Measurements from ENCODE around the gene ACSBG1. TPM values are rescaled to one million over a fixed set of nuclear protein-coding genes. Genes with fewer than 3 reads are reported as not detected.

ACSBG1 gene
- total RNA-seq (2014; rRNA removed; shearing (Covaris generic)), result not detected in 2 replicates

- no peak for DNase-seq (ENCODE audit: low spot score)
Observed at GRCh38 chr15:78234515-78235040, at the start of gene ACSBG1. Gene ACSBG1, minus strand, starts transcription at chr15:78234565. Its CDS starts 64 bp downstream, at chr15:78234501.

GRCh38 chr15:78282324-78282723 lies 48.0 kb upstream of the ACSBG1 start:
- DNase-seq (ENCODE audit: low spot score), result no peak

- DNase-seq (ENCODE audit: low spot score), result peak; percentile 22
Observed at GRCh38 chr15:78280319-78281072, 46.1 kb upstream of the ACSBG1 start.

GRCh38 chr15:78276064-78276943 lies 41.9 kb upstream of the ACSBG1 start:
- DNase-seq (ENCODE audit: low spot score), result no peak

GRCh38 chr15:78274994-78275393 lies 40.6 kb upstream of the ACSBG1 start:
- no peak for DNase-seq (ENCODE audit: low spot score)

GRCh38 chr15:78272776-78273175 lies 38.4 kb upstream of the ACSBG1 start:
- DNase-seq (ENCODE audit: low spot score), result no peak

GRCh38 chr15:78272316-78272715 lies 38.0 kb upstream of the ACSBG1 start:
- no peak for DNase-seq (ENCODE audit: low spot score)

- DNase-seq (ENCODE audit: low spot score), result no peak
Observed at GRCh38 chr15:78266806-78267205, 32.4 kb upstream of the ACSBG1 start.

GRCh38 chr15:78266229-78266628 lies 31.9 kb upstream of the ACSBG1 start:
- DNase-seq (ENCODE audit: low spot score), result no peak

- DNase-seq (ENCODE audit: low spot score), result peak; percentile 73
Observed at GRCh38 chr15:78265752-78266224, 31.4 kb upstream of the ACSBG1 start.

- no peak for DNase-seq (ENCODE audit: low spot score)
Observed at GRCh38 chr15:78265137-78265460, 30.7 kb upstream of the ACSBG1 start.

GRCh38 chr15:78264304-78265136 lies 30.2 kb upstream of the ACSBG1 start, which contains the start of gene DNAJA4:
Gene DNAJA4, plus strand, starts transcription at chr15:78264562. Its CDS starts 202 bp downstream, at chr15:78264764.
- no peak for DNase-seq (ENCODE audit: low spot score)

GRCh38 chr15:78263907-78264303 lies 29.5 kb upstream of the ACSBG1 start:
- DNase-seq (ENCODE audit: low spot score), result no peak

- DNase-seq (ENCODE audit: low spot score), result no peak
Observed at GRCh38 chr15:78263351-78263781, 29.0 kb upstream of the ACSBG1 start.

- no peak for DNase-seq (ENCODE audit: low spot score)
Observed at GRCh38 chr15:78261062-78261461, 26.7 kb upstream of the ACSBG1 start.

GRCh38 chr15:78260489-78260888 lies 26.1 kb upstream of the ACSBG1 start:
- DNase-seq (ENCODE audit: low spot score), result no peak

- no peak for DNase-seq (ENCODE audit: low spot score)
Observed at GRCh38 chr15:78259232-78259631, 24.9 kb upstream of the ACSBG1 start.

- DNase-seq (ENCODE audit: low spot score), result no peak
Observed at GRCh38 chr15:78257681-78258080, 23.3 kb upstream of the ACSBG1 start.

- DNase-seq (ENCODE audit: low spot score), result no peak
Observed at GRCh38 chr15:78256044-78256437, 21.7 kb upstream of the ACSBG1 start.

- DNase-seq (ENCODE audit: low spot score), result no peak
Observed at GRCh38 chr15:78255421-78256043, 21.2 kb upstream of the ACSBG1 start.

- DNase-seq (ENCODE audit: low spot score), result no peak
Observed at GRCh38 chr15:78251136-78251535, 16.8 kb upstream of the ACSBG1 start.

All from A172 (cell line).